ENCODE data around the gene SLC39A3.

The SLC39A3 gene

DNA sequence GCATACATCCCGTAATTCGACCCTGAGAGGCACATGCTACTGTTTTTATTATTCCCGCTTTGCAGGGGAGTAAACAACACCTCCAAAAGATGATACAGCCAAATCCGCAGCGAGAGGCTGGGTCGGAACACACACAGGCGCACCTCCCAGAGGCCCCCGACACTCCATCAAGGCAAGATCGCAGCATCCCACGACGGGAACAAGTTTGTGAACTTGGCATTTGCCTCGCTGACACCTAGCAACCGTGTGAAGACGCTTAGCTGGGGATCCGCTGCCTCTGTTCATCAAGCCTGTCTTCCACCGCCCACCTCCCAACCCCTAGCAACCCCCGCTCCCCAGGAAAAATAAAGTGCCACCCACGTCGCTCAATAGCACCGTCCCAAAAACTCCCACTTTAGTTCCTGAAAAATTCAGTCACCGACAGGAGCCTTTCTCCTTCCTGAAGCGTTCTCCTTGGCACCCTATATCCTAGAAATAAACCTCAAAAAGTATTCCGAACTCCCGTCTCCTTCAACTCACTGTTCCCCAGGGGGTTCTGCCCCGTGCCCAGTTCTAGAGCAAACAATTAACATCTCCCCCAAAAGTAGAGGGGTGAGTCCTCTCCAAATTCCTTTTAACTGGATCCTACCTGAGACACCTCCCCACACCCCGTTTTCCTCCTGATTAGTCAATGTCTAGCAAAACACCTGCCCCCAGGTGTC lies 39.0 kb downstream of the SLC39A3 start:
- no peak for DNase-seq

DNA sequence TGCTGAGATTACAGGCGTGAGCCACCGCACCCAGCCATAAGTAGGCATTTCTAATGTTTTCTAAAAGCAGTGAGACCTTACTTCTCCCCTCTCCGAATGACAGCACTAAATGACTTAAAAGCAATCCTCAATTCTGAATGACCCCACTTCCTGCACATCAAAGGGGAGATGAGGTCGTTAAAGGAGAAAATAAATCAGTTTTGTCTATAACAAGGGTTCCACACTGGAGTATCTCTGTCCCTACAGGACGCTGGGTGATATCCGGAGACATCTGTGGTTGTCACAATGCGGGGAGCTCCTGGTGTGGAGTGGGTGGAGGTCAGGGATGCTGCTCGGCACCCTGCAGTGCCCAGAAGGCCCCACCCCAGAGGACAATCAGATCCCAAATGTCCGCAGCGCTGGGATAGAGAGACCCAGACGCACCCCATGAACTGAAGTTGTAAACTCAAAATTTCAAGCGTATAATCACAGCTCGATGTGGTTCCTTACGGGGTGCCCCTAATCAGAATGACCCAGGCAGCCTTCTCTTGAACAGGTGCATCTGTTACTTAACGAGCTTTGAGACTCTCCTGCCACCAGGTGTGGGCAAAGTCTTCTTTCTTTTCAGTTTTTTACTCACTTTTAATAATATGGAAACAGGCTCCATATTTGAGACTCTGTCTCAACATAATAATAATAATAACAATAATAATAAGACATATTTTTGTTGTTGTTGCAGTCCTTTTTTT lies 40.2 kb downstream of the SLC39A3 start:
- DNase-seq: no peak

DNA sequence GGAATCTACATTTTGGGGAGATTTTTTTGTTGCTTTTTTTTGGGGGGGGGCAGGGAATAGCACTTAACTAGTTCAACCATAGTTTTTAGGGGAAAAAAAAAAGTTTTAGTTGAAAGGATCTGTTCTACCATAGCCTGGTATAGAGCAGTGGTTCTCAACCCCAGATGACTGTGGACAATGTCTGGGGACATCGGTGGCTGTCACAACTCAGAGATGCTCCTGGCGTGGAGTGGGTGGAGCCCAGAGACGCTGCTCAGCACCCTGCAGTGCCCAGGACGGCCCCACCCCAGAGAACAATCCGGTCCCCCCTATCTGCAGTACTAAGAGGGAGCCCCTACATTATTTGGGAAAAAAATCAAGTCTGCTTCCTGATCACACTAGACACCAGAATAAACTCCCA lies 45.6 kb downstream of the SLC39A3 start:
- no peak for DNase-seq

DNA sequence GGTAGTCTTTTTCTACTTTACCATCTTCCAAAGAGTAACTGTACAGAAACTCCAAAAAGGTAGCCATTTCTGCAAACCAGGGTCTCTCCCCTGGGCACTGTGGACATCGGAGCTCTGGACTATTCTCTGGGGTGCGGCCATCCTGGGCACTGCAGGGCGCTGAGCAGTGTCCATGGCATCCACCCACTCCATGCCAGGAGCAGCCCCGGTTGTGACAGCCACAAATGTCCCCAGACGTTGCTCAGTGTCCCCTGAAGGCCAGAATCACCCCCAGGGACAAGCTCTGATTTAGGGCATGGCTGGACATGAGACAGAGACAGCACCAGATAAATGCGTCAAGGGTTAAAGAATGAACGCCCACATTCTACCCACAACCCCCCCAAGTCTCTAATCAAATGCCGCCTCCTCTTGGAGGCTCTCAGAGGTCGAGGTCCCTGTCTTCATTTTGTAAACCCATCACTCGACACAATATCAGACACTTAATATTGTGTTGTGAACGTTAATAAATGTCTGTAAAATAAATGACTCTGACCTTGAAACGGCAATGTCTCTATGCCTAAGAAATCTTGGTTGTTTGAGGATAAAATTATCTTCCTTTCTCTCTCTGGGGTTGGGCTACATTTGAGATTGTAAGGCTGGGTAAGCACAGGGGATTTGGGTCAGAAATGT lies 46.2 kb downstream of the SLC39A3 start:
- no peak for DNase-seq

DNA sequence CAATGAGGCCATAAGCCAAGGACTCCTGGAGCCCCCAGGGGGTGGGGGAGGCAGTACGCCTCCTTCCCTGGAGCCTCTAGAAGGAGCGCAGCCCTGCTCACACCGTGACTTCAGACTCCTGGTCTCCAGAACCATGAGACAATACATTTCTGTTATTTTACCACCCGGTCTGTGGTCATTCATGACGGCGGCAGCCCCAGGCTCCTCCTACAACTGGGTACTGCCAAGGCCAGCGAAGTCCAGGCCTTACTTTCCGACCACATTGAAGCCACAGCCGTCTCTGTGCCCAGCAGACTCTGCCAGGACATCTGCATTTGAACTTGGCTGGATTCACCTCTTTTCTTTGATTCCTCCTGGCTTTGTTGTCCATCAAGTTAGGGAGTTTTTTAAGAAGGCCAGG lies 47.9 kb downstream of the SLC39A3 start:
- no peak for DNase-seq

DNA sequence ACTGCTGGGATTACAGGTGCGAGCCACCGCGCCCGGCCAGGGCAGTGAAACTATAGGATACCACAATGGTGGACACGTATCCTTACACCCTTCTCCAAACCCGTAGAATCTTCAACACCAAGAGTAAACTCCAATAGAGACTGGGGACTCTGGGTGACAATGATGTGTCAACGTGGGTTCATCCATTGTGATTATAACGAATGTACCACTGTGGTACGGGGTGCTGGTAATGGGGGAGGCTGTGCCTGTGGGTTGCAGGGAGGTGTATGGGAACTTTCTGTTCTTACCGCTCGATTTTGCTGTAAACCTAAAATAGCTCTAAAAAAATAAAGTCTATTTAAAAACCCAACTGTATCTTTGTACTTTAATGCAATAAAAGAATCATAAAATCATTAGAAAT lies 49.0 kb downstream of the SLC39A3 start:
- no peak for DNase-seq

DNA sequence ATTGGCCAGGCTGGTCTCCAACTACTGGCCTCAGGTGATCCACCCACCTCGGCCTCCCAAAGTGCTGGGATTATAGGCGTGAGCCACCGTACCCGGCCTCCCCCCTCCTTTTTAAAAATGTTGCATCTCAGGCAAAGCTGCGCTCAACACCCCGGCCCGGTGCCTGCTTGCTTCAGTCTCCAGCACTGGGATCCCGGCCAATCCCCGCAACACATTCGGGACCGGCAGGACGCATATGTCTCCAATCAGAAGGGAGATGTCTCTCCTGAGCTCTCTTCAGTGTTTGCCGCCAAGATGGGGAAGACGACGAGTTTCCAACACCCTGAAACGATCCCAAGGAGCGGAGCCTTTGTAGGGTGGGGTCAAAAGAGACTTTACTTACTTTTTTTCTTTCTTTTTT lies 53.5 kb downstream of the SLC39A3 start:
- DNase-seq: no peak

DNA sequence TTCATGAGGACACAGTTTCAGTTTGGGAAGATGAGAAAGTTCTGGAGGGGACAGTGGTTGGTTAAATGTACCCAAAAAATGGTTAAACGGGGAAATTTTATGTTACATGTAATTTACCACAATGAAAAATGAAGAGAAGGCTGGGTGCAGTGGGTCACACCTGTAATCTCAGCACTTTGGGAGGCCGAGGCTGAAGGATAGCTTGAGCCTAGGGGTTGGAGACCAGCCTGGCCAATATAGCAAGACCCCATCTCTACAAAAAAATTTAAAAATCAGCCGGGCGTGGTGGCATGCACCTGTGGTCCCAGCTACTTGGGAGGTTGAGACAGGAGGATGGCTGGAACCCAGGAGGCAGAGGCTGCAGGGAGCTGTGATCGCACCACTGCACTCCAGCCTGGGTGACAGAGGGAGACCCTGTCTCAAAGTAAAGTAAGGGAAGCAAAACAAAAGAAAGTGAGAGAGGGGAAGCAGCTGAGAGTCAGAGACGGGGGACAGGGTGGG lies 54.6 kb downstream of the SLC39A3 start:
- DNase-seq: no peak

DNA sequence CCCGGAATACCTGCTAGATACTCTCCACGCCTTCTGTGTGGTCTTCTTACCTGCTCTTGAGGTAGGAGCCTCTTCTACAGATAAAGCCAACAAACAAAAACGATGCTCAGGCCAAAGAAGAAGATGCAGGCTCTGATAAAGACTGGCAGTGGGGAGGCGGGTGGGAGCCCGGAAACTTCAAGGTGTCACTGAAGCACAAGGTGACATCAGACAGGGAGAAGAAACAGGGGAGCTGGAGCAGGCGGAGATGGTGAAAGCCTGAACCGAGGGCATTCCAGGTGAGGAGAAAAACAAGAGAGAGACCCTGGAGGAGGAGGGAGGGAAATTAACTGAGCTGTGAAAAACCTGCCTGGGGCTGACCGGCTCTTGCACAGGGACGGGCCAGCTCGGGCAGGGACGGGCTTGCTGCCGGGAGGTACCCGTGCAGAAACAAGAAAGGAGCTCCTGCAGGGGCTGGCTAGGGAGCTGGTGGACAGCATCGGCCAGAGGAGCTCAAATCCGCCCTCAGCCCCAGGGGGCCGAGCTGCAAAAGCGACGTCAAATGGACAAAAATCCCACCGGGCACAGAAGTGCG lies 56.3 kb downstream of the SLC39A3 start:
- no peak for DNase-seq
